SW480 (cell line): ENCODE measurements around the gene DPF3.
"Not testable (repeated sequence)": the region's sequence is repeated elsewhere in the genome, so short reads cannot be mapped to it uniquely, and the experiment has no call there.

ENCODE experiments used
- DNase-seq: peaks from one replicate; pipeline ENCODE4 v3.0.0-alpha.2; 2016; ENCODE audit warnings: low spot score

Gene DPF3

DNA sequence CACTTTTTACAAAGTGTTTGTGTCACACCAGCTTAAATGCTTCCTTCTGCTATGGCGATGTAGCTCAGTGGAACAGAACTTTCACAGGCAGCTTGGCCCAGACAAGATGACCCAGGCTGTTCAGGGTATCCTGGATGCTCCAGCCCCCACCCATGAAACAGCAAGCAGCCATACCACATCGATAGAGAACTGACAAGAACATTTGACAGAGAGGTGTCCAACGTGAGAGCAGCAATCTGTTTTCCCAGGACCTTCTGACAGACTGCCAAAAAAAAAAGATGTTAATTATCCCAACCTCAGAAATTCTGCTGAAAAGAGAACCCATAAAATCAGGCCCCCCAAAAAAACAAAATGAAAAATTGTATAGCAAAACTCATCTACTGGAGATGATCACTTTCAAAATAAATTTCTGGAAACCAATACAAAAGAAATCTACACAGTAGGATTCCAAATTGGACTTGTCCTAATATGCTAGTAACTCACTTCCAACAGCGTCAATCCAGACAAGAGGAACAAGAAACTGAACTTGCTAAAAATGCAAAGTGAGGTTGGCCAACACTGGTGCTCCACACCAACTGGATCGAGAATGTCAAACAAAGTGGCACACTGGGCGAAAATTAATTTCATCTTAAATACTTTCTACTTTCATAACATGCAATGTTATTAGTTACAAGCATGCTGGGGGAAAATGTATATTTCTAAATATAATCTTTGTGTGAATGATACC is 118.8 kb downstream of the DPF3 start:
- no peak for DNase-seq

- DNase-seq = no peak
Observed at GRCh38 chr14:72774141-72774540, 119.8 kb downstream of the DPF3 start.

DNA sequence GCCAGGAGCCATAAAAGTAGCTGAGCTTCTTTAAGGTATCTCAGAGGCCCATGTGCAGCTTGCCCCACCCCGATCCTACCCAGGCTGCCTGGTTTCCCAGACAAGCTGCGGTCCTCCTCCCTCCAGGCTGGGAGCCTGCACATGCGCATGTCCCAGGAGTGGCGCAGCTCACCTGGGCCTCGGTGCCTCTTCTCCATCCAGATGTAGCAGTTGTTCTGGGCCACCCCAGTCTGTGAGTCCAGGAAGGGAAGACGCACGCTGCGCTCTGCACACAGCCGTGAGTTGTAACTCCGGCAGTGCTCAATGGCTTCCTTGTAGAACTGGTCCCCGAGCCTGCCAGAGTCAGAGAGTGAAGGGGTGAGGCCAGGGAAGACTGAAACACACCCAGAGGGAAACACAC is 122.3 kb downstream of the DPF3 start:
- DNase-seq = no peak

DNA sequence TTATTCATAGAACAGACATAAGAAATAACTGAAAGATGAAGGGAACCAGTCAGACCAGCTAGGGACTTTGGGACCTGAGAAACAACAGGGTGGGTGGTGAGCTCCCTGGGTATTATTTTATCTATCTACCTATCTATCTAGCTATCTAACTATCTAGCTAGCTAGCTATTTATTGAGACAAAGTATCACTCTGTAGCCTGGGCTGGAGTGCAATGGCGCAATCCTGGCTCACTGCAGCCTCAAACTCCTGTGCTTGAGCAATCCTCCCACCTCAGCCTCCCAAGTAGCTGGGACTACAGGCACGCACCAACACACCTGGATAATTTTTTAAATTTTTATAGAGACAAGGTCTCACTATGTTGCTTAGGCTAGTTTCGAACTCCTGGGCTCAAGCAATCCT is 127.6 kb downstream of the DPF3 start:
- no peak for DNase-seq

GRCh38 chr14:72763892-72764291 is 130.0 kb downstream of the DPF3 start:
- DNase-seq = no peak

GRCh38 chr14:72759670-72760069 is 134.2 kb downstream of the DPF3 start:
- no peak for DNase-seq

DNA sequence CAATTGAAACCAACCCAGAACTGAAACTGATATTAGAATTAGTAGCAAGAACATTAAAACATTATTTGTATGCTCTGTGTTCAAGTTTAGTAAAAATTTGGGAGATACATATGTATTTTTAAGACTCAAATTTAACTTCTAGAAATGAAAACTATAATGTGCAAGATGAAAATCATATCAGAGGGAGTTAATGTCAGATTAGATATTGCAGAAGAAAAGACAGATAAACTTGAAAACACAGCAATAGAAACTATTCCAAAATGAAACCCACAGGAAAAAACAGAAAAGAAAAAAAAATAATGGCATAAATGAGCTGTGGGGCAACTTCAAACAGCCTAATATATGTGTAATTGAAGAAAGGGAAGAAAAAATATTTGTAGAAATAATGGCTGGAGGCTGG is 134.9 kb downstream of the DPF3 start:
- no peak for DNase-seq

DNA sequence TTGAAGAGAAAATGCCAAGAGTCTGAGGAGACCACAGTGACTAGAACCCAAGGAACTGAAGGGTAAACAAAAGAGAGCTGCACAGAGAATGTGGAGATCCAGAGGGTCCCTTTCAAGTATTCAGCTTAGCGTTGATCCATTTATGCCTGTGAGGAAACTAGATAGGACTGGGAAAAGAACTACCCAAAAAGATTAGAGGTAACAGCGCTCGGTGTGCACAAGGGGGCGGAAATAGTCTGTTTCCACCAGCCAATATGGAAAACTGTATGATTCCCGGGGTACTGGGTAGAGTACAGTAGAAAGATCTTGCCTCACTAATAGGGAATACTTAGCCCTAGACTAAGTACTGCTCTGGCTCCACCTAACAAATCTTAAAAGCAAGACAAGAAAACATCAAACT is 135.5 kb downstream of the DPF3 start:
- no peak for DNase-seq

DNA sequence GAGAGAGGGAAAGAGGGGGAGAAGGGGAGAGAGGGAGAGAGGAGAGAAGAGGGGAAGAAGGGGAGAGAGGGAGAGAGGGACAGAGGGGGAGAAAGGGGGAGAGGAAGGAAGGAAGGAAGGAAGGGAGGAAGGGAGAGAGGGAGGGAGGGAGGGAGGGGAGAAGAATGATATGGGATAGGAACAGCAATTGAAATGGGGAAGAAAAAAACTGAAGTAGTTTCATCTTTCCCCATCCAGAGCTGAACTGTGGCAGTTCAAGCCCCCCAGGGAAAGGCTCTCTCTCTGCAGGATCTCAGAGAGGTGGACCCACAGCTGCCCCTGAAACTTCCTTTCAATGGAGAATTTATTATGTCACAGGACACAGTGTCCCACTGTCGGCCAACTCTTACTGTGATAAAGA is 136.9 kb downstream of the DPF3 start:
- no peak for DNase-seq

DNA sequence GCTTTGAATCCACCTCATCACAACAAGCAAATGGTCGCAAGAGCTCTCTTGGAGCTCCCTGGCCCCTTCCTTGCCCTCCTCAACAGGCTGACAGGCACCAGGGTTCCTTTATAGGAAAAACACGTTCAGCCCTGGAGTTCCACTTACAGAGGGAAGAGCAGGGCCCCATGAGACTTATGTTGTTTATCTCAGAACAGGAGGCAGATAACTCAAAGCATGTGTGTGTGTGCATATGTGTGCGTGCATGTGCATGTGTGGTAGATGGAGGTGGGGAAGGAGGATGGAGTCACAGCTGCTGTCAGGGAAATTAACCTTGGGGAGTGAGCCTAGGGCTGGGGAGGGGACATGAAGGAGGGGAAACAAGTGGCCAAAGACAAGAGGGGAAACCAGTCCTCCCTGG is 138.1 kb downstream of the DPF3 start:
- DNase-seq = no peak

DNA sequence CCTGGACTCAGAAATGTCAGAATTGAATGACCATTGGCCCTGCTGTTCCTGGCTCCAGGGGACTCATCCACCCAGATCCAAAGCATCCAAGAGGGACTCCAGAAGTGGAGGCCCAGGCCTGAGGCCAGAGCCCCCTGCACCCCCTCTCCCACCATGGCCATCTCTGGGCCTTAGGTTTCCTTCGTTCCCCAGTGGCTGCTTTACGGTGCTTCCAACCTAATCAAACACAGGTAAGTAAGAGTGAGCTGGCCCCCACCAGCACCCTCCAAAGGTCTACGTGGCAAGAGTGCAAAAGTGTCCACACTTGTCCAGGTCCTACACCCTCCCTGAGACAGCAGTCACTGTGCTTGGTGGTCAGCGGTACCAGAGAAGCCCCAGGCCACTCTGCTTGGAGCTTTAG is 139.0 kb downstream of the DPF3 start:
- no peak for DNase-seq

GRCh38 chr14:72753879-72754400 is 140.0 kb downstream of the DPF3 start:
- no peak for DNase-seq

DNA sequence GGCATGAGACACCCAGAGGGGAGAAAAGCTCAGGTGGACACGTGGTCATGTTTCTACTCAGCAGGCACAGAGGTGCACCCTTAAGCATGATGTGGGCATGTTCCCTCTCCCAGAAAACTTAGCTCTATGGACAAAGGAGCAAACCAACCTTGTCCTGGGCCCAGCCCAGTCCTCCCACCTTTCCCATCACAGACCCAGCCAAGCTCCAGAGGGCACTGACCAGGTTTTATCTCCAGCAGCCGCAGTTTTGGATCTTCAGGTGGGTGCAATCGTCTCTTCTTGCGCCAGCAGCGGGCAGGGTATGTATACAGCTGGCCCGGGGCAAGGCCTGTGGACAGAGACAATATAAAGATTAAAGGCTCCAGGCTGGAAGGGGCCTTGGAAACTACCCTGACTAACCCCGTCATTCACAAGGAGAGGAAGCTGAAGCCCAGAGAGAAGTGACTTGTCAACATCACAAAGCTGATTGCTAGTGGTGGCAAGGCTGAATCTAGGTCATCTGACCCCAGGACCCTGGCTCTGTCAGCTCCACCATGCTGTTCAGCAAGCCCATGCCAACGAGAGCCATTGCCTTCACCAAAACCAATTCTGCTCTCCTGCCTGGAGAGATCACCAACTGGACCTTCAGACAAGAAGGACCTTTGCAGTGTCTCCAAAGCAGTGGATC is 140.7 kb downstream of the DPF3 start:
- no peak for DNase-seq

- no peak for DNase-seq
Observed at GRCh38 chr14:72752034-72752412, 141.9 kb downstream of the DPF3 start.

DNA sequence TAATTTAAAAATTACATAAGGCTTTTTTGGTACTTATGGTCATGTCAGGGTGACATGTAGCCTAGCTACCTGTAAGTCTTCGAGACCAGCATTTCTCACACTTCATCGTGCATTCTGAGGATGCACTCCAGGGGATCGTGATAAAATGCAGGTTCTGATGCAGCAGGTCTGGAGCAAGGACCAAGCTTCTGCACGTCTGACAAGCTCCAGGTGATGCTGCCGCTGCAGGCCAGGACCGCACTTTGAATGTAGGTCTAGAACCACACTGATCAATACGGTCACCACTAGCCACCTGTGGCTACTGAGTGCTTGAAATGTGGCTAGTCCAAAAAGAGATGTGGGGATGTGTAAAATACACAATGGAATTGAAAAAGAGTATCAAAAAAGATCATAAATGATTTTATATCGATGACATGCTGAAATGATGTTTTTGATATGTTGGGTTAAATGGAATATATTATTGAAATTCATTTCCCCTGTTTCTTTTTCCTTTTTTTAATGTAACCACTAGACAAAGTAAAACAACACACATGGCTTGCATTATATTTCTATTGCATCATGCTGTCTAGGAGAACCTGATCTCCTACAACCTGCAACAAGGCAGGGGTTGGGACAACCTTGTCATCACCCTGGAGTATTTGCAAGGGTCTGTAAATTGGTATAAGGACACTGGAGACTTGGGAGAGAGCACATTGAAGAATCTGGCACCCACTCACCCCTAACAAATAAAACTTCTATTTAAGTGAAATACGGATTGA is 142.4 kb downstream of the DPF3 start:
- no peak for DNase-seq

GRCh38 chr14:72748921-72749320 is 145.0 kb downstream of the DPF3 start:
- not testable (repeated sequence) for DNase-seq

DNA sequence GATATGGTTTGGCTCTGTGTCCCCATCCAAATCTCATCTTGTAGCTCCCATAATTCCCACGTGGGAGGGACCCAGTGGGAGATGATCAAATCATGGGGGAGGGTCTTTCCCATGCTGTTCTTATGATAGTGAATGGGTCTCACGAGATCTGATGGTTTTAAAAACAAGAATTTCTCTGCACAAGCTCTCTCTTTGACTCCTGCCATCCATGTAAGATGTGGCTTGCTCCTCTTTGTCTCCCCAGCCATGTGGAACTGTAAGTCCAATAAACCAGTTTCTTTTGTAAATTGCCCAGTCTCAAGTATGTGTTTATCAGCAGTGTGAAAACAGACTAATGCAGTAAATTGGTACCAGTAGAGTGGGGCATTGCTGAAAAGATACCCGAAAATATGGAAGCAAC is 146.2 kb downstream of the DPF3 start:
- no peak for DNase-seq

DNA sequence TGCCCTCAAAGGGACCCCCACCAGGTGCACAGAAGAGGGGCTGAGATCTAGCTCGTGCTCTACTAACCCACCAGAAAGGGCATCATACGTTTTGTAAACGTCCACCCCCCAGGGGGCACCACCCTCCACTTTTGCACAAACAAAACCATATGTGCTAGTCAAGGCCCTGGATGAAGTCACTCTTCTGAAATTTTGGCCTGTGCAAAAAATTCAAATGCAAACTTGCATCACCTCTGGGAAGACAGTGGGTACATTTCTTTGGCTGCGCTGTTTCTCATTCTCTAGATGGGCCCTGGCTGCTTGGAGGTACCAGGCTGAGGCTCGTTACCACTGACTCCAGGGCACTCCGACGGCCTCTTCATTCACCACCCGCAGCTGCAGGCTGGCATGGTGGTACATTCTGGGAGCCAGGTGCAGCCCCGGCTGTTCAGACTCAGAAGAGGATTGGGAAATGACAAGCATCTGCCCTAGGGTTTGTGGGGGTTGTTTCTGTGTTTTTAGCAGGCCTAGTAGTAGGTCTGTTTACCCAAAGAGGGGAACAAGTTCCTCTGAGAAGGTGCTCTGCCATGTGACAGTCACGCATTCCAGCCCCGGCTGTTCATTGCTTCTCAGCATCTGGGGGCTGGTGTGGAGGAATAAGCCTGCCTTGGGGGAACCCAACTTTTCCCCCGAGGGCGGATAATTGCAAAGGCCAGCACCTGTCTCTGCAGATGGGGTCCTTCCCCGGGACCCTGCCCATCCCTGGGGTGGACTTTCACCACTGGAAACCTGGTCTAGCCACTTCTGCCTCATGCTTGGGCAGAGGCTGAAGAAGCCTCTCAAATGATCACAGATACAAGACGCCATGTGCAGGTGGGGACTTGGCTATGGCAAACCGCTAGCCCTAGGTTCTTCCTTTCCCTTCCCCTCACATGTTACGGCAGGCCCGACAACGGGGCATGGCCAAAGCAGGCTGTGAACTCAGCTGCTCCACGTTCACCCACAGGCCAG is 147.6 kb downstream of the DPF3 start:
- no peak for DNase-seq

DNA sequence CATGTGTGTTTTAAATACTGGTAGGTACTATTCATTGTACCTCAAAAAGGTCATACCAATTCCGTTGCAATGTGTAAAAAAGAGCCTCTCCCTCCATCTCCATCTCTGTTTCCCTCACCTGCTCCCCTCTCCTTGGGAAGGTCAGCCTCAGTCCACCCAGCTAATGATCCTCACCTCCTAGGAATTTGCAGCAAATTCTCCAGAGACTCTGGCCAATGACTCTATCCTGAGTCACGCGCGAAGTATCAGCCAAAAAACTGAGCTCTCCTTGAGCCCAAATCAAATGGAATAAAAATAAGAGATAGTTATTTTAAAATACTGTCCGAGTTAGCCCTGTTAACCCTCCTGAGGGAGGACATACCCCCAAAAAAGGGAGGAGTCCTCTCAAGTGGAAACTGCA is 148.4 kb downstream of the DPF3 start:
- DNase-seq = no peak

- no peak for DNase-seq
Observed at GRCh38 chr14:72744416-72745120, 149.3 kb downstream of the DPF3 start.

DNA sequence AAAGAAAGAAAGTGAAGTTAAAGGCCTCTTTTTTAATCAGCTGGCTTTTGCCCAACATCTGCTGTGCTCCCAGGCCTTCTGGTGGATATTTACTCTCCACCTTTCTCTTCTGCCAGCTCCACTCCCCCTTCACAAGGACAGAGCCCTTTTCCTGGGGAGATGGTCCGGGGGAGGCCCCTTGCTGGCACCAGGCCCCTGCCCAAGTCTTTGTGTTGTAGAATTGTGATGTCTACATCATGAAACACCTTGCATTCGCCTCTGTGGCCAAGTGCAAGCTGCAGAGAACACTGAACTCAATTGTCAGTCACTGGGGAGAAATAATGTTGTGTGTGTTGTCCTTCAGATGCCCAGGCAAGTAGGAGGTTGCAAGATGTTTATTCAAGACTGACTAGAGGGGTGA is 150.3 kb downstream of the DPF3 start:
- no peak for DNase-seq
